GM04504 (cell line): ENCODE measurements around the gene RAB4B.
"Not testable (repeated sequence)": the region's sequence is repeated elsewhere in the genome, so short reads cannot be mapped to it uniquely, and the experiment has no call there.

ENCODE experiments used
- DNase-seq: peaks from one replicate; pipeline ENCODE4 v3.0.0-alpha.2; 2012; ENCODE audit warnings: low read depth

Gene RAB4B

GRCh38 chr19:40780582-40780981 is 2.5 kb downstream of the RAB4B start:
- DNase-seq = no peak

GRCh38 chr19:40781140-40781539 is 3.1 kb downstream of the RAB4B start:
- no peak for DNase-seq

- DNase-seq = no peak
These were observed 5.7 kb downstream of the RAB4B start for GRCh38 chr19:40783711-40784110.

GRCh38 chr19:40784146-40784545 is 6.1 kb downstream of the RAB4B start:
- DNase-seq = not testable (repeated sequence)

- no peak for DNase-seq
These were observed 7.5 kb downstream of the RAB4B start for GRCh38 chr19:40785526-40785925.

GRCh38 chr19:40786060-40787037 is 8.3 kb downstream of the RAB4B start:
- DNase-seq = no peak

- DNase-seq = no peak
These were observed 13.3 kb downstream of the RAB4B start for GRCh38 chr19:40791349-40791748.

- DNase-seq = no peak
These were observed 13.9 kb downstream of the RAB4B start for GRCh38 chr19:40791996-40792395.

- DNase-seq = no peak
These were observed 19.3 kb downstream of the RAB4B start for GRCh38 chr19:40797166-40797962.

- peak; percentile 32 for DNase-seq
These were observed 20.1 kb downstream of the RAB4B start for GRCh38 chr19:40797963-40798682.

- DNase-seq = peak; percentile 99
These were observed 20.9 kb downstream of the RAB4B start, which contains the start of gene EGLN2 for GRCh38 chr19:40798683-40799557. TSS of gene EGLN2 (plus strand) at chr19:40799191. CDS start at chr19:40800573, 1,382 bp downstream.

- no peak for DNase-seq
These were observed 21.7 kb downstream of the RAB4B start for GRCh38 chr19:40799558-40800338.

- no peak for DNase-seq
These were observed 22.4 kb downstream of the RAB4B start for GRCh38 chr19:40800339-40800996.

GRCh38 chr19:40800997-40801377 is 22.9 kb downstream of the RAB4B start:
- DNase-seq = no peak

GRCh38 chr19:40801426-40802299 is 23.6 kb downstream of the RAB4B start:
- no peak for DNase-seq

GRCh38 chr19:40802300-40803169 is 24.5 kb downstream of the RAB4B start:
- DNase-seq = no peak

- DNase-seq = no peak
These were observed 25.3 kb downstream of the RAB4B start for GRCh38 chr19:40803170-40803856.
